Stimulated activated CD4-positive, alpha-beta T cell treated with anti-CD3 and anti-CD28 coated beads, Interleukin-1b, Interleukin-23, amount 100 ng/mL, for 4 hours (primary cell): ENCODE results near the gene SH3PXD2A.
"Not testable (repeated sequence)": the region's sequence is repeated elsewhere in the genome, so short reads cannot be mapped to it uniquely, and the experiment has no call there.

Experiments used
- DNase-seq, 2 donors: peaks; one replicate each; pipeline ENCODE4 v3.0.0-alpha.2; 2020; ENCODE audit warnings: low read depth in 2 of 2

The SH3PXD2A gene

GRCh38 chr10:103646304-103646703 lies 209.1 kb downstream of the SH3PXD2A start:
- no peak for DNase-seq

DNA sequence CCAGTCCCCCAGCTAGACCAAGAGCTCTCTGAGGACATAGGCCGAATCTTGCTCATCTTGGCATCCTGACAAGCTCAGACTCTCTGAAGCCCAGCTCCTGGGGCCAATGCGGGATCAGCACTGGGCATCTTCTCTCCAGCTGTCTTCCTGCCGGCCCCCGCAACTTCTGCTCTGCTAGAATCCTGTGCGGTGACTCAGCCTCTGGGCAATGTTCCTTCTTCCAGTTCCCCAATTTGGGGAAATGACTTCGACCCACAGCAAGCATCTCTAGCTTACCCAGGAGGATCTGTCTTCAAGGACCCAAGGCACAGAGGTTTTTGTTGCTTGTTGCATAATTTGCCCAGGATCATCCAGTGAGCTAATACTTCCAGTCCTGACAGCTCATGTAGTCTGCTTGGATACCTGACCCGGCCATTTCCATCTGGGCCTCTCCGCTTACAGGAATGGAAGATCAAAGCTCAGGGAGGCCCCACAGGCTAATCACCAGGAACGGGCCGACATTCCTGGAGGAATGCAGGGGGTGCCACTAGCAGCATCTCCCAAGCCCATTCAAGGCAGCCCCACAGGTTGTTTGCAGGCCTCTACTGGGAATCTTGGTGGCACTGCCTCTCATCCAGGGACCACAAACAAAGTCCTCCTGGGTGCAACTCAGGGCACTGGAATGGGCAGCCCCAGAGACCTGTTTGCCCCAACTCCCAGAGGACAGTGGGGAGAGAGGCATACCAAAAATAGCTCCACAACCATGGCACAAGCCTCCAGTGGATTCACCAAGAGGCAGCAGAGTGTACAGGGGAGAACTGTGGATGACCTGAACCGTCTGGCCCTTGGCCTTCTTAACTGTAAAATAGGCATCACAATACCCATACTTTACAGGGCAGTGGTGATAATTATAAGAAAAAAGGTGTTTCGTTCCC lies 210.0 kb downstream of the SH3PXD2A start:
- no peak for DNase-seq

GRCh38 chr10:103643381-103643780 lies 212.0 kb downstream of the SH3PXD2A start:
- no peak for DNase-seq

GRCh38 chr10:103641326-103641725 lies 214.1 kb downstream of the SH3PXD2A start:
- no peak for DNase-seq

GRCh38 chr10:103640436-103641181 lies 214.8 kb downstream of the SH3PXD2A start:
- no peak for DNase-seq

DNA sequence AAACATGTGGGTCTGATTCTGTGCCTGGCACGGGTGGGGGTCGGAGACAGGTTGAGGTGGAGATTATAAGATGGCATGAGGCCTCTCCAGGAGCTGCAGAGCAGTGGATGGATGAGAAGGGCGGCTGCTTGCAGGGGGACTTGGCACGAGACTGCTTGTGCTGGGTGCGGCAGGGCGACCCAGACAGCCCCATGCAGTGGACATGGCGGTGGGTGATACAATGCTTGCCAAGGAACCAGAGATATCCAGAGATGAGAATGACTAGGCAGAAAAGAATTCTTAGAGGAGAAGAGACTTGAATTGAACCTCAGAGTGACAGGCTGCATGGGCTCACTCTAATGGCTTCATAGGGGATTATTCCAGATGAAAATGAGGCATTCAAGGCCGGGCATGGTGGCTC lies 216.4 kb downstream of the SH3PXD2A start:
- DNase-seq: no peak

GRCh38 chr10:103637927-103638557 lies 217.3 kb downstream of the SH3PXD2A start:
- no peak for DNase-seq

DNA sequence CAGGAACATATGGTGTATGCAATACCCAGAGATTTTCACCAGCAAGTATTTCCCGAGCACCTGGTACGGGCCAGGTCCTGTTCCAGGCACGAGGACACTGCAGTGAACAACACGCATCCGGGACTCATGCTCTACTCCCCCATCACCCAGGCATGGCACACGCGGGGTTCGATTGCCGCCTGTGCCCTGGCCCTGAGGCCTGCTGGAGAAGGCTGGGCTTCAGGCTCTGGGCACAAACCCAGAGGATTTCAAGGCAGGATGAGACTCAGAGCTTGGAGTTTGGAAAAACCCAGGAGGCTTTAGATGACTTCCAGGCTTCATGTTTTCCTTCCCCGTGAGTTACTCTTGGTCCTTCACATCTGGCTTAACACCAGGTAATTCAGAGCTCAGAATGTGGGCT lies 218.4 kb downstream of the SH3PXD2A start:
- DNase-seq: no peak

DNA sequence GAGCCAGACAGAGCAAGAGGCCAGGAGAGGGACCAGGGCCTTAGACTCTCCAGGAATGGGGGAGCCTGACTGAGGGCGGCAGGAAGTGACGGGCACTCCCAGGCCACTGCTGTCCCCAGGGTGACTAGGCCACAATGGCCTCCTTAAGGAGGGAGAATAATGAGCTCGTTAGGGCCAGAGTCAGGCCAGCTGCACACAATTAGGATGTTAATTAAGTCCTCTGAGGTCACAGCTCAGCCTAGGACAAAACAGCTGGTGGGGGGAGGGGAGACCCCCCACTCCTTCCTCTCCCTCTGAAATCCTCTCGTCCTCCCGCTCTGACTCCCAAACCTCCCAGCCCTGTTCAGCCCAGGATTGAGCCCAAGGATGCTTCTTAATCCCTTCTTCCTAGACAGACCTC lies 218.9 kb downstream of the SH3PXD2A start:
- no peak for DNase-seq

DNA sequence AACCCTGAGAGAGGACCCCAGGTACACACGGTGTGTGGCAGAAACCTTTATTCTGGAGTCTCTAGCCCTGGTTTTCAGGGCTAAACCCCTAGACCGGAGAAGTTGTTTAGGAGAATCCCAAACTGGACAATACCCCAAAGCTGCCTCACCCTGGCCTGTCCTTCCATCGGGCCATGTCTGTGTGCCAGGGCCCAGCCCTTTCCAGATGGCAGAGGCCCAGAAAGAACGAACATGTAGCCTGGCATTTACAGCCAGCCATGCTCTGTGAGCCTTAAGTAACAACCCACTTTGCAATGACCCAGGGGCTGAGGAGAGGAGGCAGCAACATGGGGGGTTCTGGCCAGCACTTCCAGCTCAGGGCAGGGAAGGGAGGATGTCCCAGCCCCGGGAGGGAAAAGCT lies 219.8 kb downstream of the SH3PXD2A start:
- DNase-seq: no peak

DNA sequence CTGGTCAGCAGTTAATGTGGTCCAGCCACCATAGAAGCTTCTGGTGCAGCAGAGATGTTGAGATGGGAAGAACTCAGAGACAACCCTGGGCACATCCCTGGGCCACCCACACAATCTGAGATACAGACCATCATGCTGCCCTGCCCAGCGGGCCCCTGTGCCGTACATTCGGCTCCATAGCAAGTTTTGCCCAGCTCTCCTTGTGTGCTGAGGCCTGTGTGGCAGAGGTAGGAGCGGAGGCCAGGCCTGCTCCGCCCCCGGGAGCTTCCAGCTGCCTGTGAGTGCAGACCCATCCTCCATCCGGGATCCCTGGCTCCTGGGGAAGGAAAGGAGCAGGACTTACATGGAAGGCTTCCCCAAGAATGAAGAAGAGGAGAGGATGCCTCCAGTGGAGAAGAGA lies 221.5 kb downstream of the SH3PXD2A start:
- DNase-seq: no peak

DNA sequence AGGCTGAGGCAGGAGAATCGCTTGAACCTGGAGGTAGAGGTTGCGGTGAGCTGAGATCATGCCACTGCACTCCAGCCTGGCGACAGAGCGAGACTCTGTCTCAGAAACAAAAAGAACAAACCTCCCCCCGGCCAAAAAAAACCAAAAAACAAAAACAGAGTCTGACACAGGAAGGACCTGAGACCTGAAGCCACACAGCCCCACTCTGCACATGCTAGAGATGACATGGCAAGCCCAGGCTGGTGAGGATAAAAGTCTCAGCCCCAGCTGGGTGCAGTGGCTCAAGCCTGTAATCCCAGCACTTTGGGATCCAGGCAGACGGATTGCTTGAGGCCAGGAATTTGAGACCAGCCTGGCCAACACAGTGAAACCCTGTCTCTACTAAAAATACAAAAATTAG lies 222.5 kb downstream of the SH3PXD2A start:
- DNase-seq: not testable (repeated sequence)

DNA sequence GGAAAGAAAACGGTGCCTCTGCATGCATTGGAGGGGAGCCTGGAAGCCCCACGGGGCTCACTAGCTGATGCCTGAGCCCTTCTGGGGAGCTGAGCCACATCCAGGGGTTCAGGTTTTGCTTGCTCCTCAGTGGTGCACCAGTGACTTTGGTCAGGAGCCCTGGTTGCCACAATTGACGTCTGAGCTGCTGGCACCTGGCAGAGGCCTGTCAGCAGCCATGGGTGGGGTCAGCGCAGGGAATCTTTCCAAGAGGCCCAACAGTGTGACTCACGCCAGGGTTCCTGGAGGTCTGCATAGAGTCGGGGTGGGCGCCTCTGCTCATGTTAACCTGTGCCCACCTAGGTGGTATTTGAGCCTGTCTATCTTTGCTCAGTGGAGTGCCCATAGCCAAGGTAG lies 223.1 kb downstream of the SH3PXD2A start:
- DNase-seq: no peak

DNA sequence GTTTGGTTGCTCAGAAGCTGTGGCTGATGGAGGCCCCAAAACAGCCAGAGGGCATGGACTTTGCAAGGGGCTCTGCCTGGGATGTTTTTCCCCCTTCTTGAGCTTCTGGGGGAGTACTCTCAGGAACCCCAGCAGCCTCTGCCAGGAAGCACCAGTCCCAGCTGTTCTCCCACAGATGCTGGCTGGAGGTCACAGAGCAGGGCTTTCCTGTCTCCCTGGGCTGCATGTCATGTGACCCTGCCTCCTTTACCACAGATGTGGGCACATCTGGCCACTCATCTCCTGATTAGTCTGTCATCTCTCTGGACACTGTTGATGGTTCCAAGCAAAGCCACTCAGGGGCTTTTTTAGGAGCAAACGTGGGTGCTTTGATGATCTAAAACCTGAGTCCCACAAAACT lies 225.2 kb downstream of the SH3PXD2A start:
- no peak for DNase-seq

DNA sequence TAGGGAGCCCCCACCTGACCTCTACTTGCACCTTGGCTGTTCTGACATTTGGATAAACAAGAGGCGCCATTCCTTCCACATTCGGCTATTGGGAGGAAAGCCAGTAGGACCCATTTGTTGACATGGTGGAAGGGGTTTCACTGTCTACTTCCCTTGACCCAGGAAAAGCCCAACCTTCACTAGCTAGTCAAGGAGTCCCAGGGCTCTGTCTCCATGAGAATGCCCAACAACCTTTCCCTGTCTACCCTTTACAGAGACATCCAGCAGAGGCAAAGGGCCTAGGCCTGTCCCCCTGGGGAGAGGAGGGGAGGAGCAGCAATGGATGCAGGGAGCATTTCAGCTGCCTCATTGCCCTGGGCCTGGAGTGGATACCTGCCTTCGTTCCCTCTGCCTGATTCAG lies 225.8 kb downstream of the SH3PXD2A start:
- DNase-seq: no peak

DNA sequence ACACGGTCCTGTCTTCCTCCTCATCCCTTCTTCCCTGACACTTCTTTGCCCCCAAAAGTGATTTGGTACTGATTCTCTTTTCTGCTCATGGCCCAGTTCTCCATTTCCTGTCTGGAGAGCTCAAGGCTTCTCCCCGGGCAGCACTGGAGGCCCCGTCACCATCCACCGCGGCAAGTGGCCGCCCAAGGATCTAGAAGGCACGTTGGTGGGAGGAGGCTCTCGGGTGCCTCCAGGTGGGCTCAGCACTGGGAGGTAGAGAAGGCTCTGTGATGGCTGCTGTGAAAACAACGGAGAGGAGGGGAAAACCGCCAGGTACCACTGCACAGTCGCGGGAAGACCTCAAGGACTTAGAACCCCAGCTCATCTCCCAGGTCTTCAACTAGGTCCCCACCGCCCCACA lies 227.5 kb downstream of the SH3PXD2A start:
- DNase-seq: no peak

DNA sequence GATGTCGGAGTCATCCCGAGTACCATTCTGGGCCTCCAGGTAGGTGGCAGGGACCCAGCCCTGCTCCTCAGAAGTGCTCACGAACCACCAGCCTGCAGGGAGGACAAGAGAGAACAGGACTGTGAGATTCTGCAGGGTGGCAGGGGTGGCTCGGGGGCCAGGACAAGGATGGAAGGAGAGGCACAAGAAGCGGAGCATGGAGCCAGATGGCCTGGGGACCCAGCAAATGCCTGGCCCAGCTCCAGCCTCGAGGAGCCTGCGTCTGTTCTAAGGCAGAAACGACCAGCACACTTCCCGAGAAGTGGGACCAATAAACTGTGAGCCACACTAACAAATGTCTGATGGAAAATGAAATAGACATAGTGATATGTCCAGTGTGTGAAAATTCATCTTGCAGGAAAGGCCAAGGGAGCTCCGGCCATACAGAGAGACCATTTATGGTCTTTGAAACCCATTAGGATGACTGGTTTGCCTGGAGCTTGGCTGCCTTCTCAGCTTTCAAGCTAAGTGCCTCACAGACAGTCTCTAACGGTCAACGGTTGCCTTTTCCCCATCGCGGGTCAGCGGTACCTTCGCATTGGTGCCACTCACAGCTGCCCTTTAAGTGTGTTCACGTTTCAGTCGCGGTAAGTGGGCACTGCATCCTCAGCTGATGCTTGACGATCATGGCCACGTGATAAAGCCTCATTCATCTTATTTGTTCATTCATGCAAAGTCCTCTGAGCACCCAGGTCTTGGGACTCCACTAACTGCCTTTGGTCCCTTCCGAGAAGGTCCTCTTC lies 228.1 kb downstream of the SH3PXD2A start:
- DNase-seq: no peak

GRCh38 chr10:103626178-103626577 lies 229.2 kb downstream of the SH3PXD2A start:
- no peak for DNase-seq

DNA sequence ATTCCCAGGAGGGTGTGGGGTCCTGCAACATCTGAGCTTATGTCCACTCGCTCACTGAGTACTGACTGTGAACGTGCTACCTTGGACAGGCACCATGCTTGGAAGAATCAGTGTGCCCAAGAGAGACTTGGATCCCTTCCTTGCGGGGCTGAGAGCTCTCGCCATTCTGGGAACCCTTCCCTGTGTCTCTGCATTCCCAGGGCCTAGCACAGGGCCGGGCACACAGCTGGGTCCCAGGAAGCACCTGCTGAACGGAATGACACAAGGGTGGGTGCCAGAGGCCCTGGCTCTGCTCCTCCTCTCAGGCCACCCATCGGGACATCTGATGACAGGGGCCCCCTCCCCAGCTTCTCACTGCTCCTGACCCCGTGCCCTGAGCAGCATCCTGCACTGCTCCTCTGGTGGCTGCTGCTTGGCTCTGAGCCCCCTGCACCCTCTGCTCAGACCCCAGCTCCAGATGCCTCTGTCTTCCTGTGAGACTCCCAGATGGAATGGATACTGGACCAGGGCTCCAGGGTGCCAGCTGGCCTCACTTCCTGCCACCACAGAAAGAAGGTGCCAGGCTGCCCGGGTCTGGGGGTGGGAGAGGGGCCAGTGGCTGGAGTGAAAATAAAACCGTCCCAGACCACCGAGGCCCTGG lies 232.3 kb downstream of the SH3PXD2A start:
- no peak for DNase-seq

- DNase-seq: no peak
These were observed 233.1 kb downstream of the SH3PXD2A start for GRCh38 chr10:103622286-103622685.

- no peak for DNase-seq
These were observed 233.6 kb downstream of the SH3PXD2A start for GRCh38 chr10:103621783-103622125.
